GM12878 (cell line): ENCODE data around the gene SLCO3A1. TPM values are rescaled to one million over a fixed set of nuclear protein-coding genes. Genes with fewer than 3 reads are reported as not detected.

ENCODE experiments used
- ATAC-seq: fragments of 200-7000 bp; cut with Tn5 transposase; 3 replicates; pipeline ENCODE4 v1.9.1; 2020; ENCODE audit warnings: mild to moderate bottlenecking, moderate library complexity
- BruUV-seq: library from RNA; stranded (reverse); fragments of 400-500 nt; replicated peaks from 2 replicates; lab custom pipeline; 2021; lab: Mats Ljungman, UMichigan
- CTCF ChIA-PET: fragments of 300-600 bp; sonication (Branson Sonifier 250); formaldehyde crosslinking; extraction: SDS; loops from one replicate; lab custom pipeline; 2021; ENCODE audit warnings: inconsistent platforms; lab: Yijun Ruan, JAX
- POLR2A ChIA-PET: fragments of 350-600 bp; formaldehyde crosslinking; extraction: SDS; loops from one replicate; lab custom pipeline; 2021; ENCODE audit warnings: inconsistent platforms; lab: Charles Lee
- RAD21 ChIA-PET: fragments of 300-600 bp; sonication (Branson Sonifier 250); formaldehyde crosslinking; loops from one replicate; lab custom pipeline; 2023; ENCODE audit warnings: antibody characterized with exemption; ENCODE audit not compliant: unreplicated experiment; lab: Charles Lee
- SMC1A ChIA-PET: fragments of 300-600 bp; sonication (Branson Sonifier 250); formaldehyde crosslinking; loops from one replicate; lab custom pipeline; 2023; ENCODE audit not compliant: unreplicated experiment, uncharacterized antibody; lab: Charles Lee
- DNase-seq: peaks from one replicate; pipeline ENCODE4 v3.0.0-alpha.2; 2011; ENCODE audit warnings: low read depth, low spot score
- FAIRE-seq: peaks from 3 replicates; lab custom pipeline; 2011; peaks lifted over from hg19 to GRCh38; lab: Jason Lieb, UNC
- H2AFZ ChIP-seq: 2 replicates; pipeline ENCODE4 v1.6.0; 2011; ENCODE audit warnings: low read depth, low read length, control low read depth; ENCODE audit not compliant: control insufficient read depth
- H3K27ac ChIP-seq: 2 replicates; pipeline ENCODE4 v1.5.1; 2011; ENCODE audit warnings: control low read depth; ENCODE audit not compliant: control insufficient read depth, insufficient read depth
- H3K27me3 ChIP-seq, 2 experiments: replicated peaks in 1 of 2; 2 replicates each; pipeline versions ENCODE4 v1.6.0 to v1.6.1; 2011; ENCODE audit warnings: low read length in 1 of 2; ENCODE audit not compliant: control insufficient read depth in 2 of 2, insufficient read depth in 2 of 2
- H3K36me3 ChIP-seq, 2 experiments: 2 replicates each; pipeline ENCODE4 v1.5.1; 2011; ENCODE audit warnings: low read length in 1 of 2; ENCODE audit not compliant: control insufficient read depth in 2 of 2, insufficient read depth in 2 of 2
- H3K4me1 ChIP-seq: 2 replicates; pipeline ENCODE4 v1.6.1; 2011; ENCODE audit warnings: mild to moderate bottlenecking, low read length, moderate library complexity, mixed read lengths; ENCODE audit not compliant: control insufficient read depth, insufficient read depth
- H3K4me2 ChIP-seq: 2 replicates; pipeline ENCODE4 v1.6.0; 2011; ENCODE audit warnings: control low read depth; ENCODE audit not compliant: control insufficient read depth, insufficient read depth
- H3K4me3 ChIP-seq: fragments of 200-600 bp; sonication (generic); 2 replicates; pipeline ENCODE4 v1.5.1; 2016
- H3K79me2 ChIP-seq: 2 replicates; pipeline ENCODE4 v1.6.0; 2011; ENCODE audit warnings: low read length; ENCODE audit not compliant: control insufficient read depth, insufficient read depth
- H3K9ac ChIP-seq: 2 replicates; pipeline ENCODE4 v1.8.0; 2011; ENCODE audit warnings: low read length, control low read depth, mixed read lengths; ENCODE audit not compliant: control insufficient read depth, insufficient read depth
- H3K9me3 ChIP-seq: replicated peaks from 3 replicates; pipeline ENCODE4 v1.5.1; 2011; ENCODE audit warnings: mild to moderate bottlenecking, low read length; ENCODE audit not compliant: control insufficient read depth, insufficient read depth
- H4K20me1 ChIP-seq: 2 replicates; pipeline ENCODE4 v1.6.0; 2011; ENCODE audit not compliant: control insufficient read depth, insufficient read depth
- CHD2 ChIP-seq: IDR thresholded peaks from 2 replicates; pipeline ENCODE4 v1.6.1; 2011; ENCODE audit warnings: low read depth, low read length, improper control_type of control experiment, borderline replicate concordance
- ELK1 ChIP-seq: IDR thresholded peaks from 2 replicates; pipeline ENCODE4 v1.6.1; 2012; ENCODE audit warnings: low read depth, low read length, improper control_type of control experiment
- ETV6 ChIP-seq, 2 experiments: fragments of 450-650 bp in 1 of 2; IDR thresholded peaks in 1 of 2; conservative IDR thresholded peaks in 1 of 2; 2 replicates each; pipeline ENCODE4 v1.6.1; 2014; ENCODE audit warnings: antibody characterized with exemption in 1 of 2, borderline replicate concordance in 1 of 2, low read depth in 1 of 2, mild to moderate bottlenecking in 1 of 2, moderate library complexity in 1 of 2
- FOXM1 ChIP-seq: IDR thresholded peaks from 2 replicates; pipeline ENCODE4 v1.6.1; 2012; ENCODE audit warnings: low read depth, mild to moderate bottlenecking, inconsistent platforms, low read length, moderate library complexity
- HDAC6 ChIP-seq: fragments of 200-600 bp; sonication (generic); IDR thresholded peaks from one replicate; pipeline ENCODE4 v1.8.0; 2017; ENCODE audit warnings: antibody characterized with exemption; ENCODE audit not compliant: unreplicated experiment
- IKZF1 ChIP-seq: fragments of 450-650 bp; conservative IDR thresholded peaks from 2 replicates; pipeline ENCODE4 v1.6.1; 2017; ENCODE audit warnings: antibody characterized with exemption, mild to moderate bottlenecking
- RAD51 ChIP-seq: fragments of 450-650 bp; IDR thresholded peaks from 2 replicates; pipeline ENCODE4 v1.6.1; 2016; ENCODE audit warnings: moderate library complexity, mild to moderate bottlenecking, inconsistent platforms
- RELA ChIP-seq: fragments of 450-650 bp; IDR thresholded peaks from 2 replicates; pipeline ENCODE4 v1.8.0; 2014; ENCODE audit warnings: borderline replicate concordance; ENCODE audit not compliant: partially characterized antibody
- SPI1 ChIP-seq: IDR thresholded peaks from 2 replicates; pipeline ENCODE4 v1.6.1; 2011; ENCODE audit warnings: low read depth, mild to moderate bottlenecking, low read length, moderate library complexity, borderline replicate concordance; ENCODE audit not compliant: insufficient read depth
- USF1 ChIP-seq: IDR thresholded peaks from 2 replicates; pipeline ENCODE4 v1.6.1; 2011; ENCODE audit warnings: borderline replicate concordance, low read depth, mild to moderate bottlenecking, moderate library complexity, mixed read lengths, low read length; ENCODE audit not compliant: insufficient read depth; ENCODE audit errors: extremely low read length
- WGBS: methylation state at CpG from one replicate; pipeline ENCODE4 v1.1.6; 2016; ENCODE audit warnings: low lambda C conversion rate; ENCODE audit not compliant: insufficient replicate concordance, insufficient coverage; ENCODE audit errors: missing lambda C conversion rate; 5-methylcytosine and 5-hydroxymethylcytosine counted together
- in situ Hi-C: fragments of 300-500 bp; cut with MboI; formaldehyde crosslinking; loops from 9 replicates; pipeline ENCODE4 v1.14.3; 2018; ENCODE audit warnings: mixed read lengths
- intact Hi-C: fragments of 100-400 bp; cut with micrococcal nuclease; formaldehyde crosslinking; loops from one replicate; pipeline ENCODE4 v1.14.2; 2022; ENCODE audit not compliant: unreplicated experiment
- polyA plus RNA-seq, 11 experiments: library from polyadenylated mRNA; depleted of rRNA in 4 of 11; unstranded in 6 of 11; stranded (reverse) in 5 of 11; fragments of >200 nt; fragmentation: Nextera tagmentation in 4 of 11; fragmentation: Illumina TruSeq in 1 of 11; extraction: Ambion mirVana in 4 of 11; extraction: Trizol in 1 of 11; gene quantifications; 1 replicate in 1 of 11; 2 replicates in 10 of 11; pipeline versions ENCODE4 v1.2.1 to v1.2.3, GENCODE V29; 2011 to 2016; ENCODE audit warnings: inconsistent platforms in 2 of 11, missing spikeins in 2 of 11, low read depth in 1 of 11
- total RNA-seq, 4 experiments: library from RNA; depleted of rRNA in 3 of 4; stranded (reverse); fragments of >200 nt in 3 of 4; fragmentation: Illumina TruSeq in 1 of 4; extraction: Trizol in 1 of 4; gene quantifications; 2 replicates each; pipeline versions ENCODE4 v1.2.1 to v1.2.3, GENCODE V29; 2013 to 2021
- TF ChIP-seq, protein P1 (sequence below): IDR thresholded peaks from 2 replicates; pipeline ENCODE4 v1.6.1; 2011; ENCODE audit warnings: low read depth, low read length, improper control_type of control experiment, borderline replicate concordance
- TF ChIP-seq, protein P2 (sequence below): fragments of 450-650 bp; IDR thresholded peaks from 2 replicates; pipeline ENCODE4 v1.6.1; 2017; ENCODE audit warnings: mild to moderate bottlenecking, moderate library complexity
- TF ChIP-seq, protein P3 (sequence below): fragments of 450-650 bp; IDR thresholded peaks from 2 replicates; pipeline ENCODE4 v1.6.1; 2017; ENCODE audit warnings: borderline replicate concordance

Gene SLCO3A1
- total and polyA plus RNA-seq, 10 of the 15 experiments (the other 5 are each of a cell fraction or from before 2014, with no cell fraction given): 0.05 to 5.9 (median 0.31) TPM

GRCh38 chr15:92071045-92071634, 217.6 kb downstream of the SLCO3A1 start:
- Histone ChIP-seq H3K4me1 (peaks cover 28% of the 10 kb centered on the region), H3K9me3 (no peaks in the 10 kb centered on the region), H3K79me2 (no peaks in the 10 kb centered on the region), H3K27me3 (no peaks in the 10 kb centered on the region), H3K4me3 (no peak overlapping the region), H2AFZ (no peak overlapping the region), H4K20me1 (no peaks in the 10 kb centered on the region), H3K27ac (no peak overlapping the region), H3K36me3 (no peaks in the 10 kb centered on the region), H3K9ac (no peak overlapping the region), H3K4me2 (no peak overlapping the region)
- no TSS peak for BruUV-seq
- WGBS: 23% methylated on average over 12 of the region's 12 CpGs
- intact Hi-C loops: no loop called here
- peak; percentile 11; the same call in 2 of the 3 replicates for ATAC-seq
- ChIA-PET CTCF (interaction anchor here (1.1 kb wide), 1 partner anchor 768 kb away, joined by 3 read pairs; no protein-coding TSS in a partner anchor), RAD21 (interaction anchor here (0.5 kb wide), 1 partner anchor 130 kb away, joined by 3 read pairs; no protein-coding TSS in a partner anchor), POLR2A (no interaction called here), SMC1A (interaction anchor here (1.7 kb wide), 1 partner anchor 66 kb away, joined by 4 read pairs; no protein-coding TSS in a partner anchor)
- FAIRE-seq: no peak
- in situ Hi-C loops: no loop called here
- DNase-seq: no peak
- TF ChIP-seq, protein P1, sequence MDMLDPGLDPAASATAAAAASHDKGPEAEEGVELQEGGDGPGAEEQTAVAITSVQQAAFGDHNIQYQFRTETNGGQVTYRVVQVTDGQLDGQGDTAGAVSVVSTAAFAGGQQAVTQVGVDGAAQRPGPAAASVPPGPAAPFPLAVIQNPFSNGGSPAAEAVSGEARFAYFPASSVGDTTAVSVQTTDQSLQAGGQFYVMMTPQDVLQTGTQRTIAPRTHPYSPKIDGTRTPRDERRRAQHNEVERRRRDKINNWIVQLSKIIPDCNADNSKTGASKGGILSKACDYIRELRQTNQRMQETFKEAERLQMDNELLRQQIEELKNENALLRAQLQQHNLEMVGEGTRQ: peak; percentile 24; the same call in 1 of the 2 replicates
- peak; percentile 74 for TF ChIP-seq USF1
- TF ChIP-seq HDAC6: no peak
- 0 out of 2 replicates have a peak, but pooled peaks have one; percentile 27 for TF ChIP-seq IKZF1
- no peak for TF ChIP-seq FOXM1
- TF ChIP-seq SPI1: peak; percentile 68
- TF ChIP-seq, protein P2, sequence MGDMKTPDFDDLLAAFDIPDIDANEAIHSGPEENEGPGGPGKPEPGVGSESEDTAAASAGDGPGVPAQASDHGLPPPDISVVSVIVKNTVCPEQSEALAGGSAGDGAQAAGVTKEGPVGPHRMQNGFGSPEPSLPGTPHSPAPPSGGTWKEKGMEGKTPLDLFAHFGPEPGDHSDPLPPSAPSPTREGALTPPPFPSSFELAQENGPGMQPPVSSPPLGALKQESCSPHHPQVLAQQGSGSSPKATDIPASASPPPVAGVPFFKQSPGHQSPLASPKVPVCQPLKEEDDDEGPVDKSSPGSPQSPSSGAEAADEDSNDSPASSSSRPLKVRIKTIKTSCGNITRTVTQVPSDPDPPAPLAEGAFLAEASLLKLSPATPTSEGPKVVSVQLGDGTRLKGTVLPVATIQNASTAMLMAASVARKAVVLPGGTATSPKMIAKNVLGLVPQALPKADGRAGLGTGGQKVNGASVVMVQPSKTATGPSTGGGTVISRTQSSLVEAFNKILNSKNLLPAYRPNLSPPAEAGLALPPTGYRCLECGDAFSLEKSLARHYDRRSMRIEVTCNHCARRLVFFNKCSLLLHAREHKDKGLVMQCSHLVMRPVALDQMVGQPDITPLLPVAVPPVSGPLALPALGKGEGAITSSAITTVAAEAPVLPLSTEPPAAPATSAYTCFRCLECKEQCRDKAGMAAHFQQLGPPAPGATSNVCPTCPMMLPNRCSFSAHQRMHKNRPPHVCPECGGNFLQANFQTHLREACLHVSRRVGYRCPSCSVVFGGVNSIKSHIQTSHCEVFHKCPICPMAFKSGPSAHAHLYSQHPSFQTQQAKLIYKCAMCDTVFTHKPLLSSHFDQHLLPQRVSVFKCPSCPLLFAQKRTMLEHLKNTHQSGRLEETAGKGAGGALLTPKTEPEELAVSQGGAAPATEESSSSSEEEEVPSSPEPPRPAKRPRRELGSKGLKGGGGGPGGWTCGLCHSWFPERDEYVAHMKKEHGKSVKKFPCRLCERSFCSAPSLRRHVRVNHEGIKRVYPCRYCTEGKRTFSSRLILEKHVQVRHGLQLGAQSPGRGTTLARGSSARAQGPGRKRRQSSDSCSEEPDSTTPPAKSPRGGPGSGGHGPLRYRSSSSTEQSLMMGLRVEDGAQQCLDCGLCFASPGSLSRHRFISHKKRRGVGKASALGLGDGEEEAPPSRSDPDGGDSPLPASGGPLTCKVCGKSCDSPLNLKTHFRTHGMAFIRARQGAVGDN: 0 out of 2 replicates have a peak, but pooled peaks have one; percentile 45
- no peak for TF ChIP-seq ELK1
- TF ChIP-seq CHD2: no peak
- TF ChIP-seq RAD51: peak; percentile 68; the same call in 1 of the 2 replicates
- TF ChIP-seq, protein P3, sequence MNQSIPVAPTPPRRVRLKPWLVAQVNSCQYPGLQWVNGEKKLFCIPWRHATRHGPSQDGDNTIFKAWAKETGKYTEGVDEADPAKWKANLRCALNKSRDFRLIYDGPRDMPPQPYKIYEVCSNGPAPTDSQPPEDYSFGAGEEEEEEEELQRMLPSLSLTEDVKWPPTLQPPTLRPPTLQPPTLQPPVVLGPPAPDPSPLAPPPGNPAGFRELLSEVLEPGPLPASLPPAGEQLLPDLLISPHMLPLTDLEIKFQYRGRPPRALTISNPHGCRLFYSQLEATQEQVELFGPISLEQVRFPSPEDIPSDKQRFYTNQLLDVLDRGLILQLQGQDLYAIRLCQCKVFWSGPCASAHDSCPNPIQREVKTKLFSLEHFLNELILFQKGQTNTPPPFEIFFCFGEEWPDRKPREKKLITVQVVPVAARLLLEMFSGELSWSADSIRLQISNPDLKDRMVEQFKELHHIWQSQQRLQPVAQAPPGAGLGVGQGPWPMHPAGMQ: no peak
- TF ChIP-seq ETV6 (conservative IDR thresholded peaks at IDR 0.05 in 1 of 2, IDR thresholded peaks at IDR 0.05 in 1 of 2; ENCODE audit: borderline replicate concordance in 1 of 2, low read depth in 1 of 2): no peak
- peak; percentile 25 for TF ChIP-seq RELA
